Putamen (tissue), 1 donor: ENCODE results near the gene ASB12.
A peak's percentile ranks its signal among the peaks of the same experiment; 100 is the strongest.
"Not testable (repeated sequence)": the region's sequence is repeated elsewhere in the genome, so short reads cannot be mapped to it uniquely, and the experiment has no call there.

Source experiments
- DNase-seq: peaks from one replicate; pipeline ENCODE4 v3.0.0-alpha.2; 2016; ENCODE audit warnings: low spot score

Gene ASB12, protein sequence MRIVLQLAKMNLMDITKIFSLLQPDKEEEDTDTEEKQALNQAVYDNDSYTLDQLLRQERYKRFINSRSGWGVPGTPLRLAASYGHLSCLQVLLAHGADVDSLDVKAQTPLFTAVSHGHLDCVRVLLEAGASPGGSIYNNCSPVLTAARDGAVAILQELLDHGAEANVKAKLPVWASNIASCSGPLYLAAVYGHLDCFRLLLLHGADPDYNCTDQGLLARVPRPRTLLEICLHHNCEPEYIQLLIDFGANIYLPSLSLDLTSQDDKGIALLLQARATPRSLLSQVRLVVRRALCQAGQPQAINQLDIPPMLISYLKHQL

GRCh38 chrX:64230123-64230970 is at the start of gene ASB12:
ASB12 (minus strand) TSS chrX:64230607; CDS start chrX:64225650, 4,957 bp downstream.
- no peak for DNase-seq

- no peak for DNase-seq
Observed at GRCh38 chrX:64265265-64265664, 34.9 kb upstream of the ASB12 start.

DNA sequence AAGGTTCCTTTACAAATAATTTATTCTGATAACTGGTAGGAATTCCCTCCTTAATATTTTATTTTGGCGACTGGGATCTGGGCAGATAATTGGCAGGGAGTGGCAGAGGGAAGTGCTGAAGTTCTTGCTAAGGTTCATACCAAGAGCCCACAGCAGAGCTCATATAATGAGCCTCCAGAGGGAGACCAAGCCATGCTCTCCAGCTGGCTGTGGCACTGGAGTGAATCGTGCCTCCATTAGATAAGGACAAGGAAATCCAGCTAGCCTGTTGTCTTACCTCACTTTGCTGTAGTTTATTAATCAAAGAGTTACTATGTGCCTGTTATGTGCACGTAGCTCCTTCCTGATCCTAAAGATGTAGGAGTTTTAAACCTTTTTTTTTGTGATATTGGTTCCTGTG is 1.3 kb downstream of the ASB12 start:
- no peak for DNase-seq

DNA sequence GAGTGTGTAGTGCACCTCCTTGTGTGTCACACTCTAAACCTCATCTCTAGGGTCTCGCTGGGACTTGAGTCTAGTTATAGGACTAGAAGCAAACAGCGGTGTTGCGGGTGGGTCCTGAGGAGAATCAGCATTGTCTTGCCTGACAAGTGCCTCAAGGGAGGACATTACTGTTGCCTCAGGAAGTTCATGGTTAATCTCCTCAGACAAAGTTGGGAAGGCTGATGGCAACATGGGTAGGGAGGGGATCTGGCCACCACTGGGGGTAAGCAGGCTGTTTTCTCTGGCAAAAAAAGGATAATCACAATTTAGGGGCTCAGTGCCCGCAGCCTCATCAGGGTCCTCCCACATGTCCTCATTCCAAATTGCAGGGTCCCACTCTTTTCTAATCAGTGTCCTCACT is 12.4 kb downstream of the ASB12 start:
- DNase-seq = no peak

GRCh38 chrX:64213989-64214388 is 16.4 kb downstream of the ASB12 start:
- DNase-seq = not testable (repeated sequence)

DNA sequence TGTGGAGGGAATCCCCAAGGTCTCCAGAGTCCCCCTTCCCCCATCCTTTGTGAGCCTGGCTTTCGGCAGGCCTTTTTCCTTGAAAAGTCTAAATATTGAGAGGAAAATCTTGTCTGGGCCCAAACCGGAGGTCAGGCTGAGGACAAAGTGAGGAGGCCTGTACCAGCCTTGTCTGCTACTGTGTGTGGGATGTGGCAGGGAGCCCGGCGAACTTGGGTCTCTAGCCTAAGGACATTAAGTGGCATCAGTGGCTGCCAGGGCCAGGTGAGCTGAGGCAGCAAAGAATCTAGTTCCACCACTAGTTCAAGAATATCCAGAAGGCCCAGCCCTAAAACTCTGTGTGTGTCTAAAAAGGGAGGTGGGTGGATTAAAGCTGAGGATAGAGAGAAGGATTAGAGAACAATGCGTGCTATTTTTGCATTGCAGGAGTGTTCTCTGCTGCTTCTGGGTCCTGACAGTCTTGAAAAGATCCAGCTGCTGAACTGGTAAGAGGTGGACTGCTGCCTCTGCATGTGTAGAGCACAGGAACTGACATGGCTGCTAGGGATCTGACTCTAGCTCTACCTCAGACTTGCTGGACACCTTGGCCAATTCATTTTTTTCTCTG is 23.7 kb downstream of the ASB12 start:
- peak; percentile 24 for DNase-seq

DNA sequence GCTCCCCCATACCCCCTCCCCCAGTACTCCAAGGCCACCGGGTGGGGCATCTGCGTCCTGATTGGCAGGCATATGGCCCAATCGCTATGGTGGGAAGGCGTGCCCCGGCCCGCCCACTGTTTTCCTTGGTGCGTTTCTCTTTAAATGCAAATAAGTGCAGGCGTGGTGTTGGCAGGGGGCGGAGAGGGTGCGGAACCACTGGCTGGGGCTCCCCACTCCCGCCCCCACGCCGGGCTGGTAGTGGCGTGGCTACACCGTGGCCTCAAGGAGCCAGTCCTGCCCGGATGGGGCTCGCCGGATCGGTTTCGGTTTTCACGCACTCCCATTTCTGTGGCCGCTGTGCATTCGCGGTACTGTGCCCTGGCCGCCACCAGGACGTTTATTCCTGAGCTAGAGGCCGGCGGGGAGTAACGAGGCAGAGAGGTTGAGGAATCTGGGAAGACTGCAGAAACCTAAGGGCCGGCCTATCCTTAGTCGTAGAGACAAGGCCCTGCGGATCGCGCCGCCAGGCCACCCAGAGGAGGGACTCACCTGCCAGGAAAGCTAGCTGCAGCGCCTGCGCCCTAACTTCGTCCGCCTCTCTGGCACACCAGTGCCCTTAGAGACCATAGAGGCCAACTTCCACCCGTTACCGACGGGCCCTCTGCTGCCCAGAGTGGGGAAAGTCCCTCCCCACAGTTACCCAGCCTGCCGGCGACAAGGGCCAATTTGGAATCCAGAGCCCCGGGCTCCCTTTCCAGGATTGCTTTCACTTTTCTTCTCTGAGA is 24.5 kb downstream of the ASB12 start:
- DNase-seq = peak; percentile 94

DNA sequence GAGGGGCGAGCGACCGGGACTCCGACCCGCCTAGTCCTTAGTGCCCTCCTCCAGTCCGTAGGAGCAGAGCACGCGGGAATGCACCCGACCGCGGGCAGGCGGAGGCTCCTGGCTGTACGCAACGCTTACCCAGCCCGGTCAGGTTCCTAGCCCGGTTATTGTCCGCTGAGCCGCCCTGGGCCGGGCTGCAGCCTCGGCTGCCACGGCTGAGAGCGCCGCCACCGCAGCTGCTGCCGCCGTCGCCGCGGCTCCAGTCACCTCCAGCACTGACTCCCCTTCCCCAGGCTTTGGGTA is 25.0 kb downstream of the ASB12 start, which contains the start of gene AMER1:
AMER1 (minus strand) TSS at position 268 of the 294 bp plus-strand sequence. CDS start 12,422 bp downstream, outside the sequence.
- DNase-seq = no peak

GRCh38 chrX:64204701-64205440 is 25.5 kb downstream of the ASB12 start:
- peak; percentile 34 for DNase-seq

DNA sequence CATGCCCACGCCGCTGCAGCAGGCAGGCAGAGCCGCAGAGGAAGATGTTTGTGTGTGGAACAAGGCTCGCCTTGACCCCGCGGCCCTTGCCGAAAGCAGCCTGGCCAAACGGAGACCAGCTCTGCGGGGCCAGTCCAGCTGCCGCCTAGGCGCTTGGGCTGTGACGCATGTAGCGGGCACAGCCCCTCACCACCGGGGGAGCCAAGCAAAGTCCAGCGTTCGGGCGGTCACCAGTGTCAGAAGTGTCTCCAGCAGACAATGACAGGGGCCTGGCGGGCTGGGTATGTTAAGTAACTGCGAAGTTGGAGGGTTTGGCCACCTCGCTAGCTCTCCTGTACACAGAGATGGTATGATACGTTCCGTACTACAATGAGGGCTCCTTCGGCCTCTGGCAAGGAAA is 26.2 kb downstream of the ASB12 start:
- DNase-seq = no peak

- DNase-seq = no peak
Observed at GRCh38 chrX:64202808-64203325, 27.5 kb downstream of the ASB12 start.

DNA sequence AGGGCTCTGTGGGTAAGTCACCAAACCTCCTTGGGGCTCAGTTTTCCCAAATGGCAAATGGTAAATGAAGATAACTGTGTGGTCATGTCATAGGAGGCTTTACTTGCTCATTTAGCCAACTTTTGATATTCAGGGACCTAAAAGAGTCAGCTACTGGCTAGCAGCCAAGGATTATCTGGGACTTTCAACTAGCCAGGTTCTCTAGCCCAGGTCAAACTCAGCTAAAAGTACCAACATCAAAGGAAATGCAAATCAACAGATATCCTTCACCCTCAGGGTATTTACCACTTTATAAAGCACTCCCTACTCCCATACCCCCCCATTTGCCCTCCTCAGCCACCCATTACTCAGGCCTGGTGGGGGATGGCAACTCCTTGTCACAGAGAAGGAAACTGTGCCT is 32.4 kb downstream of the ASB12 start:
- no peak for DNase-seq

- DNase-seq = no peak
Observed at GRCh38 chrX:64196606-64197005, 33.8 kb downstream of the ASB12 start.

GRCh38 chrX:64195862-64196261 is 34.5 kb downstream of the ASB12 start:
- DNase-seq = no peak

DNA sequence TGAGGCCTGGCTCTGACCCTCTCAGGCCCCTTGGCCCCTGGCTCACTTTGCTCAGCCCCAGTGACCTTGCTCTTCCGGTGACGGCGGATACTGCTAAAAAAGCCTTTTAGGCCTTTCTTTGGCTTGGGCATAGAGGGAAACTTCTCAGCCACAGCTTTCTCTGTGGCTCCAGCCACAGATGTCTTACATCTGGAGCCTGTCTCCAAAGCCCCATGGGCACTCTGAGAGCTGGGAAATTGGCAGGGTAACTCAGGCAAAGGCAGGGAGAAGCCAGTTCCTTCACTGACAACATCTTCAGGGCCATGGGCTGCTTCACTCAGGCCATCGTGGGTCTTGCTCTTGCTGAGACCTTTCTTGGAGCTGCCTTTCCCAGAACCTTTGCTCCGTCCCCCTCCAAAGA is 37.7 kb downstream of the ASB12 start:
- DNase-seq = no peak

- DNase-seq = no peak
Observed at GRCh38 chrX:64192040-64192439, 38.4 kb downstream of the ASB12 start.

DNA sequence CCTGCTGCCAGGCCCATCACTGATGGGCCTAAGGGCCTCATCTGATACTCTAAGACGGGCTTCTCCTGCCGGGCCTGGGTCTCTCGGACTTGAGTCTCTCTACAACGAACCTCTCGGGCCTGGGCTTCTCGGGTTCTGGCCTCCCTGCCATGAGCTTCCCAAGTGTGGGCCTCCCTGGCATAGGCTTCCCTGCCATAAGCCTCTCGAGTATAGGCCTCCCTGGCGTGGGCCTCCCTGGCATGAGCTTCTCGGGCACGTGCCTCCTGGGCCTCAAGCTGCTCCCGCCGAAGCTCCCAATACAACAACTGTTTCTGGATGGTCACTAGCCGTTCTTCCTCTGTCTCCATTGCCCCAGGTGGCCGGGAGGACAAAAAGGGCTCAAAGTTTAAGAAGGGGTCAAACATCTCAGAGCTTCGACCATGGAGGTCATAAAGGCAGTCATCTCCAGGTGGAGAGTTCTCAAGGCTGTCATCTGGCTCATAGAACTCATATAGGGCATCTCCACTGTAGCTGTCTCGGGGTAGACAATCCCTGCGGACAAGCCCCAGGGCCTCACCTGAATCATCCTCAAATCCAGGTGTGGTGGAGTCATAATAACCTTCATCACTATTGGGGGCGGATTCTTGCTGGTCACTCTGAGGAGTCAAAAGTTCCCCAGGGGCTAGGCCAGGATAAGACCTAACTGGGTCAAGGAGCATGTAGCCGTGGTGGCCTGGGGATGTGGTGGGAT is 39.0 kb downstream of the ASB12 start:
- no peak for DNase-seq

DNA sequence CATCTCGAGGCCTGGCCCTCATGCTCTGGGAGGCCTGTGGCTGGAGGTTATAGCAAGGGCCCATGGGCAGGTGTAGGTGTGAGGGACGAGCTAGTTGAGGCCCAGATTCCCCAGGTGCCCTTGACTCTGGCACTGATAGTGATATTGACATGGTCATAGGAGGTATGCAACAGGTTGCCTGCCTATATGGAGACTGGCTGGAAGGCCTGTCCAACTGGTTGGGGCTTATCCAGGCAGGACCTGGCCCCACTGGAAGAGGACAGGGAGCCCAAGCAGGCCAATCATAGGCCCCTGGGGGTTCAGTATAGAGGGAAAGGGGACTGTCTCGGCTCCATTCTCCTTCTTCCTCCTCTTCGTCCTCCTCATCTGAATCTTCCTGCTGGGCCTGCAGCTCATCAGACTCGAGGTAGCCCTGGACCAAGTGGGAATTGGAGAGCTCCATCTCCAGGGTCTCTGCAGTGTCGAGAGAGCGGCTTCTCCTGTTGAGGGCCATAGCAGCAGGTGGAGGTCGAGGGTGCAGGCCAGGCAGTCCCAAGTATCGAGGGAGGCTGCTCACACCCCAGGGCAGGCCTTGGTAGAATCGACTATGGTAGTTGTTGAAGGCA is 40.2 kb downstream of the ASB12 start:
- no peak for DNase-seq

DNA sequence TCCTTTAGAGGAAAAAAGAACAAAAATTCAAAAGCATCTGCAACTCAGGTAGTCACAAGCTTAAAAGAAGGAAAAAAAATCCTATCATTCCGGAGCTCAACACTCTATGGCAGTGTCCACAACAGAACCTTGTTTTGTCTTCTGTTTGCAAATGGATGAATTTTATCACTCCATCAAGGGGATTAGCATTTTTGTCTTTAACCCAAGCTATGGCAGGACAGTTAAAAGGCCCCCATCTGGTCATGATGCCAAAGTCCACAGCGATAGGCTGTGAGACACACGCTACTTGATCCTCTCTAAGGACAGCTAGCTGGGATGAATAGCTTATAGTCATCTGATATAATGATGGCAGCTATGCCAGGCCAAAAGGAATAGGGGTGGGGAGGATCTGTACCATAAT is 41.5 kb downstream of the ASB12 start:
- DNase-seq = no peak

GRCh38 chrX:64187762-64188150 is 42.7 kb downstream of the ASB12 start:
- no peak for DNase-seq
